Panc1 (cell line): Measurements from ENCODE around the gene IQCF6. TPM values are rescaled to one million over a fixed set of nuclear protein-coding genes. Genes with fewer than 3 reads are reported as not detected.

Experiments
- ATAC-seq: fragments of 200-7000 bp; cut with Tn5 transposase; 2 replicates; pipeline ENCODE4 v1.9.1; 2020; ENCODE audit warnings: mild to moderate bottlenecking, moderate library complexity
- BruUV-seq: library from RNA; stranded (reverse); fragments of 400-500 nt; replicated peaks from 2 replicates; lab custom pipeline; 2021; lab: Mats Ljungman, UMichigan
- CTCF ChIA-PET: fragments of 300-600 bp; sonication (Branson Sonifier 250); formaldehyde crosslinking; loops from one replicate; lab custom pipeline; 2022; ENCODE audit warnings: antibody characterized with exemption; lab: Charles Lee
- POLR2A ChIA-PET: fragments of 300-600 bp; sonication (Branson Sonifier 250); formaldehyde crosslinking; loops from one replicate; lab custom pipeline; 2022; ENCODE audit warnings: antibody characterized with exemption; lab: Charles Lee
- DNase-seq: peaks from one replicate; pipeline ENCODE4 v3.0.0-alpha.2; 2010; ENCODE audit warnings: low read depth, low spot score
- H3K27ac ChIP-seq: 2 replicates; pipeline ENCODE4 v1.5.1; 2011; ENCODE audit warnings: mild to moderate bottlenecking, low read length, inconsistent platforms
- H3K27me3 ChIP-seq: fragments of 200-500 bp; sonication (Bioruptor generic); 2 replicates; pipeline ENCODE4 v1.6.0; 2014; ENCODE audit warnings: low read length, inconsistent platforms; ENCODE audit not compliant: control insufficient read depth, insufficient read depth
- H3K36me3 ChIP-seq: fragments of 200-500 bp; sonication (Bioruptor generic); 2 replicates; pipeline ENCODE4 v1.5.1; 2014; ENCODE audit warnings: inconsistent platforms, mild to moderate bottlenecking, low read length, moderate library complexity; ENCODE audit not compliant: control insufficient read depth, insufficient read depth
- H3K4me1 ChIP-seq: 2 replicates; pipeline ENCODE4 v1.5.1; 2011; ENCODE audit warnings: inconsistent platforms, mild to moderate bottlenecking, low read length, moderate library complexity; ENCODE audit not compliant: control insufficient read depth, insufficient read depth
- H3K4me3 ChIP-seq, 2 experiments: 2 replicates each; pipeline ENCODE4 v1.5.1; 2011 to 2012; ENCODE audit warnings: low read depth in 2 of 2, low read length in 2 of 2, mild to moderate bottlenecking in 2 of 2, inconsistent platforms in 1 of 2, moderate library complexity in 1 of 2
- H3K9me3 ChIP-seq: fragments of 200-500 bp; sonication (Bioruptor generic); 2 replicates; pipeline ENCODE4 v1.5.1; 2014; ENCODE audit warnings: low read depth, mild to moderate bottlenecking, inconsistent platforms, low read length, moderate library complexity; ENCODE audit not compliant: control insufficient read depth, insufficient read depth
- CTCF ChIP-seq: fragments of 450-650 bp; IDR thresholded peaks from 2 replicates; pipeline ENCODE4 v1.5.1; 2017; ENCODE audit warnings: mild to moderate bottlenecking
- POLR2AphosphoS5 ChIP-seq: IDR thresholded peaks from 2 replicates; pipeline ENCODE4 v1.6.1; 2012; ENCODE audit warnings: mild to moderate bottlenecking, low read depth, low read length, moderate library complexity
- REST ChIP-seq, 2 experiments: IDR thresholded peaks; 2 replicates each; pipeline ENCODE4 v1.6.1; 2011 to 2012; ENCODE audit warnings: low read depth in 2 of 2, control low read depth in 1 of 2, low read length in 1 of 2, mild to moderate bottlenecking in 1 of 2, moderate library complexity in 1 of 2; ENCODE audit not compliant: insufficient read depth in 1 of 2
- SIN3A ChIP-seq: IDR thresholded peaks from 2 replicates; pipeline ENCODE4 v1.6.1; 2012; ENCODE audit warnings: low read depth, mild to moderate bottlenecking, low read length, moderate library complexity, borderline replicate concordance; ENCODE audit not compliant: insufficient read depth
- TCF7L2 ChIP-seq: IDR thresholded peaks from 2 replicates; pipeline ENCODE4 v1.6.1; 2011; ENCODE audit warnings: mild to moderate bottlenecking, low read depth, low read length, inconsistent platforms
- in situ Hi-C: cut with HindIII; loops from 2 replicates; pipeline ENCODE4 v1.10.0; 2016; ENCODE audit warnings: low sequenced_read_pairs, low pct_unique_long_range_greater_than_20kb
- intact Hi-C: fragments of 100-400 bp; cut with micrococcal nuclease; formaldehyde crosslinking; loops from one replicate; pipeline ENCODE4 v1.10.0; 2022; ENCODE audit not compliant: unreplicated experiment
- total RNA-seq: library from RNA; stranded (reverse); gene quantifications from one replicate; pipeline ENCODE4 v1.2.1, GENCODE V29; 2021; ENCODE audit not compliant: unreplicated experiment

Gene IQCF6
- total RNA-seq, 1 experiment from 2014 or later, result not detected

GRCh38 chr3:51777985-51778384 is 1.1 kb downstream of the IQCF6 start:
- no peak for TF ChIP-seq REST (IDR thresholded peaks at IDR 0.05; ENCODE audit: insufficient read depth in 1 of 2, low read depth in 2 of 2, low read length in 1 of 2)
- no peak for TF ChIP-seq POLR2AphosphoS5
- no peak for TF ChIP-seq TCF7L2
- TF ChIP-seq CTCF, result no peak
- no peak for TF ChIP-seq SIN3A
- H3K4me3 ChIP-seq, result no peak overlapping the region
- no peaks in the 10 kb centered on the region for H3K36me3 ChIP-seq
- H3K4me1 ChIP-seq, result no peaks in the 10 kb centered on the region
- H3K27me3 ChIP-seq, result peaks cover 2% of the 10 kb centered on the region; the same call in 1 of the 2 replicates
- ChIA-PET POLR2A (no interaction called here), CTCF (no interaction called here)
- in situ Hi-C loops (no loop called here), intact Hi-C loops (no loop called here)
- no peaks in the 10 kb centered on the region for H3K9me3 ChIP-seq
- no peak for DNase-seq
- no peak overlapping the region for H3K27ac ChIP-seq
- BruUV-seq, result no TSS peak
- no peak for ATAC-seq

- H3K27me3 ChIP-seq, result peaks cover 7% of the 10 kb centered on the region
- no peaks in the 10 kb centered on the region for H3K9me3 ChIP-seq
- in situ Hi-C loops, result no loop called here
- intact Hi-C loops, result no loop called here
- DNase-seq, result no peak
- no peaks in the 10 kb centered on the region for H3K36me3 ChIP-seq
- BruUV-seq, result no TSS peak
- H3K27ac ChIP-seq, result no peak overlapping the region
- H3K4me1 ChIP-seq, result no peaks in the 10 kb centered on the region
- TF ChIP-seq SIN3A, result no peak
- no peak for TF ChIP-seq REST (IDR thresholded peaks at IDR 0.05; ENCODE audit: insufficient read depth in 1 of 2, low read depth in 2 of 2, low read length in 1 of 2)
- no peak for TF ChIP-seq CTCF
- TF ChIP-seq POLR2AphosphoS5, result no peak
- TF ChIP-seq TCF7L2, result no peak
- CTCF ChIA-PET, result no interaction called here
- POLR2A ChIA-PET, result interaction anchor here (0.6 kb wide), 1 partner anchor 9 kb away, joined by 3 read pairs; no protein-coding TSS in a partner anchor
- no peak for ATAC-seq
- H3K4me3 ChIP-seq, result no peak overlapping the region
Measured at GRCh38 chr3:51773529-51774056, 5.4 kb downstream of the IQCF6 start.
